LNCaP clone FGC (cell line): ENCODE measurements around the gene CFH.

ENCODE experiments used
- DNase-seq: peaks from one replicate; pipeline ENCODE4 v3.0.0-alpha.2; 2011; ENCODE audit warnings: low read depth
- H3K4me3 ChIP-seq: 2 replicates; pipeline ENCODE4 v1.5.1; 2011; ENCODE audit warnings: mild to moderate bottlenecking, low read depth, low read length, control low read depth
- TF ChIP-seq, protein P1 (sequence below): IDR thresholded peaks from 2 replicates; pipeline ENCODE4 v1.5.1; 2012; ENCODE audit warnings: mild to moderate bottlenecking; ENCODE audit not compliant: control insufficient read depth, insufficient read depth; ENCODE audit errors: extremely low read depth

Gene CFH

DNA sequence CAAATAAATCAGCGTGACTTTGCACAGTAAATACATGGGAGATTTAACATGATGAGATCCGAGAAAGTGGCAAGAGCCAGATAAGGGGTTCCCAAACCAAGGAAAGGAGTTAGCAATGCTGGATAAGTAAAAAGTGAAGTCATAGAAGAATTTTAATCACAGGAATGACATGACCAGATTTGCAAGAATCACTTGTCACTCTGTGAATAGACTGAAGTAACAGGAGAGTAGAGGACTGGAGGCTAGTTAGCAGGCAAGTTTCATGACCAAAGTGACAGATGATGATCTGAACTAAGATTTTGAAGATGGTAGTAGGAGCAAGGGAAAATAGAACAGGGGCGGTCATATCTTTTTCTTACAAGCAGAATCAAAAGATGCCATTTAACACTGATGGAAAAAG is 8.4 kb downstream of the CFH start:
- TF ChIP-seq, protein P1, sequence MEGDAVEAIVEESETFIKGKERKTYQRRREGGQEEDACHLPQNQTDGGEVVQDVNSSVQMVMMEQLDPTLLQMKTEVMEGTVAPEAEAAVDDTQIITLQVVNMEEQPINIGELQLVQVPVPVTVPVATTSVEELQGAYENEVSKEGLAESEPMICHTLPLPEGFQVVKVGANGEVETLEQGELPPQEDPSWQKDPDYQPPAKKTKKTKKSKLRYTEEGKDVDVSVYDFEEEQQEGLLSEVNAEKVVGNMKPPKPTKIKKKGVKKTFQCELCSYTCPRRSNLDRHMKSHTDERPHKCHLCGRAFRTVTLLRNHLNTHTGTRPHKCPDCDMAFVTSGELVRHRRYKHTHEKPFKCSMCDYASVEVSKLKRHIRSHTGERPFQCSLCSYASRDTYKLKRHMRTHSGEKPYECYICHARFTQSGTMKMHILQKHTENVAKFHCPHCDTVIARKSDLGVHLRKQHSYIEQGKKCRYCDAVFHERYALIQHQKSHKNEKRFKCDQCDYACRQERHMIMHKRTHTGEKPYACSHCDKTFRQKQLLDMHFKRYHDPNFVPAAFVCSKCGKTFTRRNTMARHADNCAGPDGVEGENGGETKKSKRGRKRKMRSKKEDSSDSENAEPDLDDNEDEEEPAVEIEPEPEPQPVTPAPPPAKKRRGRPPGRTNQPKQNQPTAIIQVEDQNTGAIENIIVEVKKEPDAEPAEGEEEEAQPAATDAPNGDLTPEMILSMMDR, result no peak
- no peak for DNase-seq
- no peak overlapping the region for H3K4me3 ChIP-seq

DNA sequence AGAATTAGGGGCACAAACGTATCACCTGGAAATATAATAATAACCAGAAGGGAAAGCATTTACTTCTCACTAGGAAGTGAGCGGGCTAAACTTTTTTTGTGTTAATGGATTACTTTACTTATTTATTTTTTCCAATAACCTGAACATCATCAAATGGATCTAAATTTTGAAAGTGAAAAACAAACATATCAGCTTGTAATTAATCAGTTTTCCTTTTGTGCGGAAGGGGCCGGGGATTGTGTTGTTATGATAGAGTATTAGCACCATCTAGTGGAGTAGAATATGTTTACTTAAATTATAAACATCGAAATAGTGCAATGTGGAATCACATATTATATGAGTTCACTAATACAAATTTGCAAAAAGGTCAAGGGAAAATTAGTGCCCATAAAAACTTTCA is 9.0 kb downstream of the CFH start:
- no peak overlapping the region for H3K4me3 ChIP-seq
- TF ChIP-seq, protein P1, result peak; percentile 57
- no peak for DNase-seq

DNA sequence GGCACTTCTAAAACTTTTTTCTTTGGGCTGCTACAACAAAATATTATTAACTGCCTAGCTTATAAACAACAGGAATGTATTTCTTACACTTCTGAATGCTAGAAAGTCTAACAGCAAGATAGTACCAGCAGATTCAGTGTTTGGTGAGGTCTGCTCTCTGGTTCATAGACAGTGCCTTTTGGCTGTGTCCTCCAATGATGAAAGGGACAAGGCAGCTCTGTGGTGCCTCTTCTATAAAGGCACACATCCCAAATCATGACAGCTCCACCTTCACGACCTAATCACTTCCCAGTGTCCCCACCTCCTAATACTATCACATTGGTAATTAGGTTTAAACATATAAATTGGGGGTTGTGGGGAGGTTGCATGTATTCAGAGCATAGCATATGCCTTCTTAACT is 9.5 kb downstream of the CFH start:
- TF ChIP-seq, protein P1, result no peak
- DNase-seq, result no peak
- H3K4me3 ChIP-seq, result no peak overlapping the region

DNA sequence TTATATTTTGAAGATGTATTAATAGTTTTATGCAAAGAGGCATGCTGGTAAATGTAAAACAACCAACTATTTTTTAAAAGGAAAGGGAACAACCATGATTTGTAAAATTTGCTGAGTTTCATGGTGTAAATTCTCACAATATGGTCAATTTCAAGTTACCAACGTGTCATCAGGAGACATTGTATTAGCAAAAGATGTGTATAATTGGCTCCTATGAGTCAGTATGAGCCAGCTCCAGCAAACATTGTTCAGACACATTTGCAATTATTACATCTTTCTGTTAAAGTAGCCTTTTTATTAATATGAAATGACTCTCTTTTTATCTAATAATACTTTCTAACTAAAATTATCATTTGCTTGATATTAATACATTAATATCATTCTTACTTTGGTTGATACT is 15.3 kb downstream of the CFH start:
- TF ChIP-seq, protein P1, result no peak
- no peak for DNase-seq
- no peak overlapping the region for H3K4me3 ChIP-seq

DNA sequence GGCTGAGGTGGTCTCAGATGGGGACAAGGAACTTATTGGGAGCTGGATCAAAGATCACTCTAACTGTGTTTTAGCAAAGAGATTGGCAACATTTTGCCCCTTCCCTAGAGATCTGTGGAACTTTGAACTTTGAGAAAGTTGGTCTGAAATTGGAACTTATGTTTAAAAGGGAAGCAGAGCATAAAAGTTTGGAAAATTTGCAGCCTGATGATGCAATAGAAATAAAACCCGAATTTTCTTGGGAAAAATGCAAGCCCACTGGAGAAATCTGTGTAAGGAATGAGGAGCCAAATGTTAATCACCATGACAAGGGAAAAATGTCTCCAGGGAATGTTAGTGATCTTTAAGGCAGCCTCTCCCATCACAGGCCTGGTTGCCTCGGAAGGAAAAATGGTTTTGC is 17.2 kb downstream of the CFH start:
- TF ChIP-seq, protein P1, result no peak
- no peak overlapping the region for H3K4me3 ChIP-seq
- no peak for DNase-seq

DNA sequence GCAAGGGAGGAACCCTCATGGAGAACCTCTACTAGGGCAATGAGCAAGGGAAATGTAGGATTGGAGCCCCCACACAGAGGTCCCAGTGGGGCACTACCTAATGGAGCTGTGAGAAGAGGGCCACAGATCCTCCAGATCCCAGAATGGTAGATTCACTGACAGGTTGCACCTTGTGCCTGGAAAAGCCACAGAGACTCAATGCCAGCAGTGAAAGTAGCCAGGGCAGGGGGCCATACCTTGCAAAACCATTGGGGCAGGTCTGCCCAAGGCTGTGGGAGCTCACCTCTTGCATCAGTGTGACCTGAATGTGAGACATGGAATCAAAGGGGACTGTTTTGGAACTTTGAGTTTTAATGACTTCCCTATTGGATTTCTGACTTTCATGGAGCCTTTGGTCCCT is 17.9 kb downstream of the CFH start:
- no peak for DNase-seq
- no peak overlapping the region for H3K4me3 ChIP-seq
- TF ChIP-seq, protein P1, result no peak

DNA sequence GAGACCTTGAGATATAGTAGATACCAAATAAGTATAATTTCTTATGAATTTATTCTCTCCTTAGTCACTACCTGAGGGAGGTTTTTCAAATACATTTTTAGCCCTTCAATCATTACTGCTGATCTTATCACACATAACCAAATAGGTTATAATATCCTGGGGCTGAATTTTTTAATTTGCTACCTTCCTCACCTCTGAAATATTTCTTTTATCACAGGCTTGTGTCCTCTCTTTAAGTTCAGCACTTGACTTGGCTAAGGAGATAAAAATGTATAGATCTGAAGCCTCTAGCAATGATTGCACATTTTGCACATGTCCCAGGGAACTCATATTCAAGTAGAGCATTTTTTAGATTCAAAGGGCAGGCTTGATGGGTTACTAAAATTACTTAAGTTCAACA is 23.1 kb downstream of the CFH start:
- DNase-seq, result no peak
- TF ChIP-seq, protein P1, result no peak
- no peak overlapping the region for H3K4me3 ChIP-seq
